ENCODE results near the gene PSAT1. TPM values are rescaled to one million over a fixed set of nuclear protein-coding genes. Genes with fewer than 3 reads are reported as not detected.

Gene PSAT1
- total RNA-seq, 6 experiments from 2014 or later: 56.5 to 102 (median 61.9) TPM

- Mint-ChIP-seq H3K27ac (no peak overlapping the region), H3K4me3 (no peak overlapping the region), H3K27me3 (ENCODE audit: insufficient read depth) (no peaks in the 10 kb centered on the region; the same call in 1 of the 2 replicates), H3K4me1 (ENCODE audit: low read depth) (0 out of 2 replicates have a peak, but pooled peaks cover 5% of the 10 kb centered on the region), H3K36me3 (ENCODE audit: low read depth) (no peaks in the 10 kb centered on the region; the same call in 1 of the 2 replicates), H3K9me3 (no peaks in the 10 kb centered on the region)
- TF ChIP-seq, protein P1, sequence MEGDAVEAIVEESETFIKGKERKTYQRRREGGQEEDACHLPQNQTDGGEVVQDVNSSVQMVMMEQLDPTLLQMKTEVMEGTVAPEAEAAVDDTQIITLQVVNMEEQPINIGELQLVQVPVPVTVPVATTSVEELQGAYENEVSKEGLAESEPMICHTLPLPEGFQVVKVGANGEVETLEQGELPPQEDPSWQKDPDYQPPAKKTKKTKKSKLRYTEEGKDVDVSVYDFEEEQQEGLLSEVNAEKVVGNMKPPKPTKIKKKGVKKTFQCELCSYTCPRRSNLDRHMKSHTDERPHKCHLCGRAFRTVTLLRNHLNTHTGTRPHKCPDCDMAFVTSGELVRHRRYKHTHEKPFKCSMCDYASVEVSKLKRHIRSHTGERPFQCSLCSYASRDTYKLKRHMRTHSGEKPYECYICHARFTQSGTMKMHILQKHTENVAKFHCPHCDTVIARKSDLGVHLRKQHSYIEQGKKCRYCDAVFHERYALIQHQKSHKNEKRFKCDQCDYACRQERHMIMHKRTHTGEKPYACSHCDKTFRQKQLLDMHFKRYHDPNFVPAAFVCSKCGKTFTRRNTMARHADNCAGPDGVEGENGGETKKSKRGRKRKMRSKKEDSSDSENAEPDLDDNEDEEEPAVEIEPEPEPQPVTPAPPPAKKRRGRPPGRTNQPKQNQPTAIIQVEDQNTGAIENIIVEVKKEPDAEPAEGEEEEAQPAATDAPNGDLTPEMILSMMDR (IDR thresholded peaks at IDR 0.05): peak; percentile 87
- peak; percentile 17 for DNase-seq
Observed at GRCh38 chr9:78261403-78262001, 35.4 kb upstream of the PSAT1 start.

GRCh38 chr9:78262655-78263054 is 34.3 kb upstream of the PSAT1 start:
- Mint-ChIP-seq H3K27ac (no peak overlapping the region), H3K27me3 (ENCODE audit: insufficient read depth) (no peaks in the 10 kb centered on the region; the same call in 1 of the 2 replicates), H3K4me1 (ENCODE audit: low read depth) (0 out of 2 replicates have a peak, but pooled peaks cover 5% of the 10 kb centered on the region), H3K36me3 (ENCODE audit: low read depth) (no peaks in the 10 kb centered on the region; the same call in 1 of the 2 replicates), H3K4me3 (no peak overlapping the region), H3K9me3 (no peaks in the 10 kb centered on the region)
- TF ChIP-seq, protein P1 (IDR thresholded peaks at IDR 0.05): no peak
- DNase-seq: no peak

- TF ChIP-seq, protein P1 (IDR thresholded peaks at IDR 0.05): no peak
- Mint-ChIP-seq H3K27me3 (ENCODE audit: insufficient read depth) (no peaks in the 10 kb centered on the region), H3K4me3 (no peak overlapping the region), H3K27ac (no peak overlapping the region), H3K36me3 (ENCODE audit: low read depth) (no peaks in the 10 kb centered on the region; the same call in 1 of the 2 replicates), H3K4me1 (ENCODE audit: low read depth) (peaks cover 8% of the 10 kb centered on the region; the same call in 1 of the 2 replicates), H3K9me3 (no peaks in the 10 kb centered on the region)
- no peak for DNase-seq
Observed at GRCh38 chr9:78267889-78268288, 29.0 kb upstream of the PSAT1 start.

DNA sequence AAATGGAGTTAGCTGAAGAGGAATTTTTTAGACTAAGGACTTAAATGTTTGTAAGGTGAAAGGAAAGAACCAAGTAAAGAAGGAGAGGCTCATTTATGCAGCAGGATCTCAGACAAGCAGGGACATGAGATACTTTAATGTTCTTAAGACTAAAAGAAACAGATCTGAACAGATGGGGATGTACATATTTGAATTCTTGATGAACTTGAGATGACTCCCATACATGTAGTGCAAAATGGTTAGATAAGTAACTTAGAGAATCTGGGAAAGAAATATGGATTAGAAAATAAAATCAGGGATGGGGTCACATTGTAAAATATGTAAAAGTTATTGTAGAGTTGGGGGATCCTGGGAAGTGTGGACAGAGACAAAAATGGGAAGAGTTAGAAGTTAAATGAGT is 27.1 kb upstream of the PSAT1 start:
- Mint-ChIP-seq H3K27ac (no peak overlapping the region), H3K4me3 (no peak overlapping the region), H3K4me1 (ENCODE audit: low read depth) (peaks cover 15% of the 10 kb centered on the region), H3K27me3 (ENCODE audit: insufficient read depth) (no peaks in the 10 kb centered on the region), H3K9me3 (no peaks in the 10 kb centered on the region), H3K36me3 (ENCODE audit: low read depth) (no peaks in the 10 kb centered on the region; the same call in 1 of the 2 replicates)
- TF ChIP-seq, protein P1 (IDR thresholded peaks at IDR 0.05): no peak
- DNase-seq: no peak

GRCh38 chr9:78272307-78272706 is 24.6 kb upstream of the PSAT1 start:
- no peaks in the 10 kb centered on the region for H3K9me3 Mint-ChIP-seq
- H3K27ac Mint-ChIP-seq: no peak overlapping the region
- TF ChIP-seq, protein P1 (IDR thresholded peaks at IDR 0.05): no peak
- no peak for DNase-seq
- no peaks in the 10 kb centered on the region for H3K27me3 Mint-ChIP-seq (ENCODE audit: insufficient read depth)
- peaks cover 15% of the 10 kb centered on the region for H3K4me1 Mint-ChIP-seq (ENCODE audit: low read depth)
- no peaks in the 10 kb centered on the region; the same call in 1 of the 2 replicates for H3K36me3 Mint-ChIP-seq (ENCODE audit: low read depth)
- H3K4me3 Mint-ChIP-seq: no peak overlapping the region

All from HFFc6 (cell line).